ENCODE measurements around the gene RER1.

RER1 gene

DNA sequence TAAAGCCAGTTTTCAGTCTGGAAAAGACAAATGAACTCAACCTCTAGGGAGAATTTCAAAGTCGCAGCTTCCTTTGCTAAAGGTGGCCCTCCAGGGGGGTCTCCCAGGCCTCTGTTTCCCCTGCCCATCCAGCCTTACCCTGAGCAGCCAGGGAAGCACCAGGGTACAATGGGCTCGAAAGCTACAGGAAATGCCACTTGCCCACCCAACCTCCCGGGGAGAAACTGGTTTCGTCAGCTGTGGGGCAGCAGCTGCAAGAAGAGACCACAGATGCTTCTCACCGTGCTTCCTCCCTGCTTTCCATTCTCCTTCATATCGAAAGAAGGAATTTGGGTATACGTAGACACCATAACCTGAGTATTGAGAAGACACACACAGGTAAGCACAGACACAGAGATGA lies 2.0 kb upstream of the RER1 start:
- no peak for DNase-seq (ENCODE audit: low read depth)

DNA sequence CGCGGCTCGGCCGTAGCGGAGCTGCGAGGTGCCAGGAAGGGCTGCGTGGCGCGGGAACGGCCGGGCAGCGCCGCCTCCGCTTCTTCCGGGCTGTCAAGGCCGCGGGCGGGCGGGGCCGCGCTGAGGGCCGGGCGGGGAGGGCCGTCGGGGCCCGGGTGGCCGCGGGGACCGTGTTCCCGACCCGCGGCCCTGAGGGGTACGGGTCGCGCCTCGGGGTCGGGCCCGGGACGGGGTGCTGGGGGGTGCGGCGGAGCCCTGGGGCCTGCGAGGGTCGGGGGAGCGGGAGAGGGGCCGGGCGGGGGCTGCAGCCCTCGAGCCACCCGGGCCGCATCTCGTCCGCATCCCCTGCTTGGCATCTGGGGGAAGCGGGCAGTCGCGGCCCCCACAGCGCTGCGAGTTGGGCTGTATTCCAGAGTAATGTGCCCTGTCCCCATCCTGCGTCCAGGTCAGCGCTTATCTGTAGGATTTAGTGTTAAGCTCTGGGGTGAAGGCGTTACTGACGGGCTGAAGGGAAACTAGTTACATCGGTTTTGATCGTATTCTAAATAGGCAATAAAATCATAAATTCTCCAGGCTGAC lies 379 bp downstream of the RER1 start:
- DNase-seq (ENCODE audit: low read depth) = no peak

DNA sequence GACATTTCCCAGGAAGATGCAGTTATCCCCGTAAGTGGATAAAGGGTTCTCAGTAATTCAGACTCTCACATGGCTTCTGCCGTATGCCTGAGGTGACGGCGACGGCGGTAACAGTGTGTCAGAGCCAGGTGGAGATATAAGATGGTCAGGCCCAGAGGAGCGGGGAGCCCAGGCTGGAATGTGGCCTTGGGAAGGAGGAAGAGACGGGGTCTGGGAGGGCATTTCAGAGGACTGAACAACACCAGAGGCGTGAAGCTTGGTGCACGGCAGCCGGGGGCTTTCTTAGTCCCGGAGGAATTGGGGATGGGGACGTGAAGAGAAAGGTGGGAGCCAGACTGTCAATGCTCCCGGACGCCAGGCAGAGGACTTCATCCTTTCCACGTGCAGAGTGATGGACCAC lies 1.0 kb downstream of the RER1 start:
- no peak for DNase-seq (ENCODE audit: low read depth)

DNA sequence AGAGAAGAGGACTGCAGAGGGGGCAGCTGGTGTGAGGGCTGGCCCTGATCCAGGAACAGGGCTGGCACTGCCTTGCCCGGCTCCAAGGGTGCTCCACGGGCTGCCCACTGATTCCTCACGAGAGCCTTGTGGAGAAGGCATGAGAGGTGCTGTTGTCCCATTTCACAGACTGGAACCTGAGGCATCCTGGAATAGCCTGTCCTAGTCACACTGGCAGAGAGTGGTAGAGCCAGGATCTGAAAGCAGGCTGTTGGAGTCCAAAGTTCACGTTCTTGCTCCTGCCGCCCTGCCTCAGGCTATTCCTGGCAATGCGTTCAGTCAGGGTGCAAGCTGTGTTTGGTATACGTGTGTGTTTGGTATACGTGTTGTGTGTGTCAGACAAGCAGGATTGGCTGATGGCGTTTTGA lies 1.8 kb downstream of the RER1 start:
- DNase-seq (ENCODE audit: low read depth) = no peak

- DNase-seq (ENCODE audit: low read depth) = no peak
Measured at GRCh38 chr1:2394220-2394619, 2.6 kb downstream of the RER1 start.

DNA sequence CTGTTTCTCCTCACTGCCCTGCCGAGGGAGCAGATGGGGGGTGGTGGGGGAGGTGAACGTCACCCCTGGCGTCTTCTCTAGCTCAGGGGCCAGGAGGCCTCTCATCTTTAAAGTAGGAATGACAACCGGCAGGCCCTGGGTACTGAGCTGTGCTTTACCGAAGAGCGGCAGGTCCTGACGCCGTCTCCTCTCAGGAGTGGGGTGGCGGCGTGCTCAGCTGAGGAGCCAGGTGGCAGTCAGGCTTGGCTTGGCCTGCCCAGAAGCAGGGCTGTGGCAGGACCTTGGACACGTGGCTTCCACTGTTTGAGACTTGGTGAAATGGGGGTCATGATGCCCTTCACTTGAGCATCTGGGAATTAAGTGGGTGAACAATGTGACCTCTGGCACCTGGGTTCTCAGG lies 3.1 kb downstream of the RER1 start:
- DNase-seq (ENCODE audit: low read depth) = no peak

DNA sequence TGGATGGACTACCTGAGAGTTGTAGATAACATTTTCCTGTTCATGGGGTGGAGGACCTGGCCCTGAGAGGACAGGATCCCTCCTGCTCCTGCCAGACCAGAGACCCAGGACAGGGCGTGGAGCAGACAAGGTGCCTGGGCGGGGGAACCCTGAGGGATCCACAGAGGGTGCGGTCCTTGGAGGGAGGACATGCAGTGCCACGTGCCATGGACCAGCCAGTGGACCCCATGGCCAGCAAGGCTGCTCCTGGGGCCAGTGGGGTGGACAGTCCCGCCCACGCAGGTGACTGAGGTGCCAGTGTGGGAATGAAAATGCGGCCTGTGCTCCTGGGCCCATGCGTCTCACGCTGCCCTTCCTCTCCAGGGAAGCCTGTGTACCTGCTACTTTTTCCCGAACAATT lies 3.6 kb downstream of the RER1 start:
- DNase-seq (ENCODE audit: low read depth) = no peak

- DNase-seq (ENCODE audit: low read depth) = no peak
Measured at GRCh38 chr1:2396059-2396458, 4.4 kb downstream of the RER1 start.

- no peak for DNase-seq (ENCODE audit: low read depth)
Measured at GRCh38 chr1:2396476-2396875, 4.8 kb downstream of the RER1 start.

- no peak for DNase-seq (ENCODE audit: low read depth)
Measured at GRCh38 chr1:2397007-2397679, 5.5 kb downstream of the RER1 start.

DNA sequence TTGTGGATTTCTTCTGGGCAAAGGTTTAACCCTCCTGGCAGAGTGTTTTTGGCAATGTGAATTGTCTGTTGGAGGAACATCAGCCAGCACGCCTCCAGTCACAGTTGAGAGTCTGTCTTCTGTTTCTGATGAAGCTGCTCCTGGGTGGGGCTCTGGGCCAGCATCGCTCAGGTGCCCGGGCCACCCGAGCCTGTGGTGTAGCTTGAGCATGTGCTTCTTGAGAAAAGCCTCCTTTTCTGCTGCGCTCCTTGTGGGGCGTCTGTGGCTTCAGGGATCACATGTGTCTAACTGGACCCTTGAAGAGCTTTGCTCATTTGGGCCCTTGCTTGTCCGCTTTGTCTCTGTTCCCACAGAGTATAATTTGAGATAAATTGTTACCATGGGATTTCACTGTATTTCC lies 7.2 kb downstream of the RER1 start:
- DNase-seq (ENCODE audit: low read depth) = no peak

DNA sequence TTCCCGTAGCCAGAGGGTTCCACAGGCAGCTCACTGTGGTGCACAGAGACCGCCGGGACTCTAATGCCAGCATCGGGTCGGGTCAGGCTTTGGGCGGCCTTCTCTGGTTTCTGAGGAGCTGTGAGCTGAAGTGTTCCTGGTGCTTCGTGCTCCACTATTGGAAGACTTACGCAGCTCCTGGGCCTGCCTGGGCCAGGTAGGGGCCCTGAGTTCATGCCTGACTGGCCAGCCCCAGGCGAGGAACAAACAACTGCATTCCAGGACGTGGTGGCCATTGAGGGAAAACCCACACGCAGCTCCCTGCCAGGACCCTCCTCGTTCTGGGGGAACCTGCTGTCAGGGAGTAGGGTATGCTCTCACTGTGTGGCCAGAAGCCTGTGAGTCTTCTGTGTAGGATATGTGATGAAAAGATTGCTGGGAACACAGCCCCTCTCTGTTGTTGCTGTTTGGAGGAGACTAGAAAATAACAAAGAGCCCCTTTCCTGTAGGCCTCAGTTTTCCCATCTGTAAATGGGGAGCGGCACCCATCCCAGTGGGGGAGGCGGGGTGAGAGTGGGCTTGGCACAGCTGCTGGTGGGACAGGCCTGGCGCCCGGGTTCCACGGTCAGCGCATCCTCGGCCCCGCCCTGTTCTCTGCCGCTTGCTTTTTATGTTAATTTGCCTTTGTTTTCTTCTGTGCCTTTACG lies 8.4 kb downstream of the RER1 start:
- DNase-seq (ENCODE audit: low read depth) = no peak

GRCh38 chr1:2400576-2400909 lies 8.9 kb downstream of the RER1 start:
- no peak for DNase-seq (ENCODE audit: low read depth)

- no peak for DNase-seq (ENCODE audit: low read depth)
Measured at GRCh38 chr1:2400950-2401649, 9.5 kb downstream of the RER1 start.

GRCh38 chr1:2402420-2402819 lies 10.8 kb downstream of the RER1 start:
- no peak for DNase-seq (ENCODE audit: low read depth)

DNA sequence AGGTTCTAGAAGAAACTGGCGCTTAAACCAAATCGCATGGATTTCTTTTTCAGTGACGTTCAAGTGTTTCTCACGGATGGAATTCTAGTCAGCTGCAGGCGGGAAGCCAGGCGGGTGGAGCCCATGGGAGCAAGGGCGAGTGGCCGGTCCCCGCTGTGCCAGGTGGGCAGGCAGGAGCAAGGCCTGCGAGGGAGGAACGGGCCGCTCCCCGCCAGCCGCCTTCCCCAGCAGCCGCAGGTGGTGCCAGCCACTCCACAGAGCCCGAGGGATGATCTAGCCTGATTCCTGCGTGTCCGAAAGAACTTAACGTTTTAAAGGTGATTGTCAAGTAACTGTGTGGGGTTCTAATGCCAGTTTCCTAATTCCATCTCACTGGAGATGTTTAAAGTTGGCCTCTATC lies 11.6 kb downstream of the RER1 start:
- DNase-seq (ENCODE audit: low read depth) = no peak

DNA sequence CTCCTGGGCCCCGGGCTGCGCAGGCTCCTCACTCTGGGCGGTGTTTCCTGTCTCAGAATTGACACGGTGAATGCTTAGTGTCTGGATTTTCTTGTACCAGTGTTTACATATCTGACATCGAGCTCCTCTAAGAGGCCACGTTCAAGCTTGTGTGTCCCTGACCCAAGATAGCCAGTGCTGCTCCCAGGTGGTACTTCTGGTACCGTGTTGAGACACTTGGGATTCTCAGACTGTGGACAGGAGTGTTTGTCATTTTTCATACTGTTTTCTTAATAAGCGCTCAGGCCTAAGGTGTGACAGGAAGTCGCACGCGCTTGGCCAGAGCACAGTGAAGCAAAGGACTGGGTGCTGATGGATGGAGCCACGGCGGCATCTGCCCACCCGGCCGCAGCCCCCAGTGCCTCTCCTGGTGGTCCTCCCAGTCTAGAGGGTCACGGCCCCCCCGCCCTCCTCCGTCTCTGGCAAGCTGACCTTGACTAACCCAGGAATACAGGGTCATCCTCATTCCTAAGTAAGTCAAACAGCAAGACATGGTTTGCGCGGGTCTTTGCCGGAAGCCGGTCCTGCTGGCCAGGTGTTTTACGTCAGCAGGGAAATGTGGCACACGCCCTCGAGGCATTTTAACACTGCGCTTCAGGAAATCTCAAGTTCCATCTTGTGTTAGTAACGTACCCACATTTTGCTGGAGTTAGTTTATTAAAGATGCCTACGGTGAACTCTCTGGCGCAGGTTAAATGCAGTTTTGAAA lies 12.7 kb downstream of the RER1 start:
- DNase-seq (ENCODE audit: low read depth) = no peak

DNA sequence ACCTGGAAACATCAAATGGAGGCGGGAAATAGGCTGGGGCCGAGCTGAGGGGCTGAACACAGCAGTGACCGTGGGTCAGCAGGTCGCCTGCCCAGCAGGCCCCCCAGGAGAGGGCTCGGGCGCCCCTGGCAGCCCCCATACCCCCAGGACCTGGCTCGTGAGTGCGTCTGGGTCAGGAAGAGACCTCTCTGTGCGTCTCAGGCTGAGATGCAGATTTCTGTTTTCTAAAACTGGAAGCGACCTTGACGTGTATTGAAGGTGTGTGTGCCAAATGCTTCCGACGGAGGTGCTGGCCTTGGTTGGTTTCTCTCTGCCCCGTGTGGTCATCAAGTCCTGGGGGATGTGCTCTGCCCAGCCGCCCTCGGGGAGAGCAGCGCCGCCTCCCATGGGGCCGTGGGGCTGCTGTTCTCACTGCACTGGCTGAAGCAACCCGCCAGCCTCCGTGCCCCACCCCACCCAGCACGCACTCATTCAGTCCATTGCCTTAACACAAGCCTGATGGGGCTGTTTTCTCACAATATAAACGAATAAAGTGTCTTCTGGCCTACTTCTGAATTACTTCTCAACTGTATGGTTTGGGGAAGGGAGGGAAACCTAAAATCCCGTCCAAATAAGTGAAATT lies 13.4 kb downstream of the RER1 start:
- no peak for DNase-seq (ENCODE audit: low read depth)

DNA sequence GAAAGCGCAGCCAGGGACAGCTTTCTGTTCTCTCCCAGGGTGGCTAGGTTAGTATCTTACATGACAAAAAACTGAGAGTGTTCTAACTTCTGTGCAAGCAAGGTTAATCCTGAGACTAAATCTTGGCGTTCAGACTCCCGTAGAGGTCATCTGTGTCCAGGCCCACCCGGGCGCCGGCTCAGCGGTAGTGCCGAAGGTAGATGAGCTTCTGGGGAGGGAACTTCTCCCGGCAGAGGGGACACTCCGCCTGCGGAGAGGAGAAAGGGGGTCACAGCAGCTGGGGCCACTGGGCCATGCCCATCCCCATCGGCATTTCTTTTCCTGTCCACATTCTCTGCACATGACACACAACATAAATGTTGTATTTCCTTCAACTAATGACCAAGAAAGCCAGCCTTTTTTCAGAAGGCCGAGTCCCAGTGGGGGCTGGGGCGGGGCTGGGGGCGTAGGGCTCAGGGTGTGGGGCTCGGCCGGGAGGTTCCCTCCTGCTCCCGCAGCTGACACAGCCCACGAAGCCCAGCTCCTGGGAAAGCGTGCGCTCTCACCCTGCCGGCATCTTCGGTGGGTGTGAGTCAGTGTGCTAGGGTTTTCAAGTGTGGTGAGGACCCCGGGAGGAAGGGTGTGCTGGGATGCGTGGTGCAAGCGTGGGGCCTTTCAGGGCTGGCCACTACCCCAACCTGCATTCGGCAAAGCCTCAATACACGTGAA lies 14.1 kb downstream of the RER1 start:
- DNase-seq (ENCODE audit: low read depth) = no peak

GRCh38 chr1:2406451-2407041 lies 14.9 kb downstream of the RER1 start:
- DNase-seq (ENCODE audit: low read depth) = no peak
